HepG2 (cell line): Measurements from ENCODE around the gene PUDP. TPM values are rescaled to one million over a fixed set of nuclear protein-coding genes. Genes with fewer than 3 reads are reported as not detected.

Source experiments
- KLF15 ChIP-seq: sonication (generic); formaldehyde crosslinking; IDR thresholded peaks from 2 replicates; pipeline ENCODE4 v1.8.1; 2023; ENCODE audit warnings: borderline replicate concordance, mild to moderate bottlenecking, inconsistent platforms, missing genetic modification reagents, mixed read lengths
- REL ChIP-seq: sonication (generic); formaldehyde crosslinking; conservative IDR thresholded peaks from 2 replicates; pipeline ENCODE4 v1.8.0; 2022; ENCODE audit warnings: mild to moderate bottlenecking, missing genetic modification reagents, moderate library complexity
- ZKSCAN1 ChIP-seq: fragments of 150-350 bp; IDR thresholded peaks from 2 replicates; pipeline ENCODE4 v1.6.1; 2014; ENCODE audit warnings: low read length
- ZNF546 ChIP-seq: sonication (generic); formaldehyde crosslinking; conservative IDR thresholded peaks from 2 replicates; pipeline ENCODE4 v1.8.1; 2023; ENCODE audit warnings: mild to moderate bottlenecking, missing genetic modification reagents
- ZNF616 ChIP-seq: sonication (generic); formaldehyde crosslinking; IDR thresholded peaks from 2 replicates; pipeline ENCODE4 v1.5.0; 2020; ENCODE audit warnings: low read depth, mild to moderate bottlenecking, missing genetic modification reagents
- polyA plus RNA-seq, 8 experiments: library from polyadenylated mRNA; depleted of rRNA in 3 of 8; stranded (reverse) in 7 of 8; unstranded in 1 of 8; fragments of >200 nt; fragmentation: Illumina TruSeq in 4 of 8; extraction: Trizol in 4 of 8; gene quantifications; 2 replicates each; pipeline versions ENCODE4 v1.2.1 to v1.2.3, GENCODE V29; 2011 to 2016; ENCODE audit warnings: low read depth in 4 of 8, missing spikeins in 1 of 8, mixed read lengths in 1 of 8; ENCODE audit not compliant: insufficient read depth in 1 of 8
- total RNA-seq, 5 experiments: library from RNA; depleted of rRNA; stranded (reverse); fragments of >200 nt; fragmentation: Illumina TruSeq; extraction: Trizol; gene quantifications; 2 replicates each; pipeline ENCODE4 v1.2.3, GENCODE V29; 2016; ENCODE audit warnings: low read depth in 1 of 5
- TF ChIP-seq, protein P1 (sequence below): sonication (generic); formaldehyde crosslinking; IDR thresholded peaks from 2 replicates; pipeline ENCODE4 v1.4.0; 2020; ENCODE audit warnings: mild to moderate bottlenecking, missing genetic modification reagents
- TF ChIP-seq, protein P2 (sequence below): sonication (generic); formaldehyde crosslinking; IDR thresholded peaks from 2 replicates; pipeline ENCODE4 v1.4.0; 2020; ENCODE audit warnings: mild to moderate bottlenecking, missing genetic modification reagents
- TF ChIP-seq, protein P3 (sequence below): IDR thresholded peaks from 2 replicates; pipeline ENCODE4 v1.6.1; 2018; ENCODE audit warnings: missing genetic modification reagents
- TF ChIP-seq, protein P4 (sequence below): sonication (generic); formaldehyde crosslinking; IDR thresholded peaks from 2 replicates; pipeline ENCODE4 v1.5.0; 2020; ENCODE audit warnings: missing genetic modification reagents, mild to moderate bottlenecking, borderline replicate concordance
- TF ChIP-seq, protein P5 (sequence below): sonication (generic); formaldehyde crosslinking; IDR thresholded peaks from 2 replicates; pipeline ENCODE4 v1.4.0; 2020; ENCODE audit warnings: missing genetic modification reagents; ENCODE audit errors: not compliant biosample characterization
- TF ChIP-seq, protein P6 (sequence below): sonication (generic); formaldehyde crosslinking; IDR thresholded peaks from 2 replicates; pipeline ENCODE4 v1.5.1; 2020; ENCODE audit warnings: missing genetic modification reagents, mild to moderate bottlenecking, borderline replicate concordance
- TF ChIP-seq, protein P7 (sequence below): sonication (generic); formaldehyde crosslinking; IDR thresholded peaks from 2 replicates; pipeline ENCODE4 v1.5.1; 2020; ENCODE audit warnings: mild to moderate bottlenecking, missing genetic modification reagents, borderline replicate concordance

Gene PUDP
- total and polyA plus RNA-seq, 2 of the 13 experiments (the other 11 are each of a cell fraction or from before 2014, with no cell fraction given), result 7.5 to 23.5 TPM

DNA sequence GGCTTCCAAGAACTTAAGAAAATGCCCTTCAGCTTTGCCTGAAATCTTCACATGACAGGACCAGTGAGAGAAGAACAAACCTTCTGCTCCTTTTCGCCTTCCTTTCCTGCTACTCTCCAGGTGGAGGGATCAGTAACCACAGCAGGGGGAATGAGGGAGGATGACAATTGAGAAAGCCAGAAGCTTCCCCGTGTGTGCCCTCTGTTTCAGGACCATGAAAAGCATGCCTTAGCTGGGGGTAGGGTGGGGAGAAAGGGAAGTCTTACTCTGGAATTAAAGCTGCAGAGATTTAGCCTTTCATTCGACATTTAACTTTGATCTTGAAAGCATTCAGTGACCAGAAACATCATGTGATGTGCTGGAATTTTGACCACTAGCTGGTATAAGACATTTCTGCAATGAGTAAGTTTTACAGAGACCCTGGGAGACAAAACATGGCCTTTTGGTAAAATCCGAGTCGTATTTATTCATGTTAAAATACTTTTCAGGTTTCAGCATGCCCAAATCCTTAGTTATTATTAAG, 10.6 kb upstream of the PUDP start (continued):
- TF ChIP-seq, protein P1, sequence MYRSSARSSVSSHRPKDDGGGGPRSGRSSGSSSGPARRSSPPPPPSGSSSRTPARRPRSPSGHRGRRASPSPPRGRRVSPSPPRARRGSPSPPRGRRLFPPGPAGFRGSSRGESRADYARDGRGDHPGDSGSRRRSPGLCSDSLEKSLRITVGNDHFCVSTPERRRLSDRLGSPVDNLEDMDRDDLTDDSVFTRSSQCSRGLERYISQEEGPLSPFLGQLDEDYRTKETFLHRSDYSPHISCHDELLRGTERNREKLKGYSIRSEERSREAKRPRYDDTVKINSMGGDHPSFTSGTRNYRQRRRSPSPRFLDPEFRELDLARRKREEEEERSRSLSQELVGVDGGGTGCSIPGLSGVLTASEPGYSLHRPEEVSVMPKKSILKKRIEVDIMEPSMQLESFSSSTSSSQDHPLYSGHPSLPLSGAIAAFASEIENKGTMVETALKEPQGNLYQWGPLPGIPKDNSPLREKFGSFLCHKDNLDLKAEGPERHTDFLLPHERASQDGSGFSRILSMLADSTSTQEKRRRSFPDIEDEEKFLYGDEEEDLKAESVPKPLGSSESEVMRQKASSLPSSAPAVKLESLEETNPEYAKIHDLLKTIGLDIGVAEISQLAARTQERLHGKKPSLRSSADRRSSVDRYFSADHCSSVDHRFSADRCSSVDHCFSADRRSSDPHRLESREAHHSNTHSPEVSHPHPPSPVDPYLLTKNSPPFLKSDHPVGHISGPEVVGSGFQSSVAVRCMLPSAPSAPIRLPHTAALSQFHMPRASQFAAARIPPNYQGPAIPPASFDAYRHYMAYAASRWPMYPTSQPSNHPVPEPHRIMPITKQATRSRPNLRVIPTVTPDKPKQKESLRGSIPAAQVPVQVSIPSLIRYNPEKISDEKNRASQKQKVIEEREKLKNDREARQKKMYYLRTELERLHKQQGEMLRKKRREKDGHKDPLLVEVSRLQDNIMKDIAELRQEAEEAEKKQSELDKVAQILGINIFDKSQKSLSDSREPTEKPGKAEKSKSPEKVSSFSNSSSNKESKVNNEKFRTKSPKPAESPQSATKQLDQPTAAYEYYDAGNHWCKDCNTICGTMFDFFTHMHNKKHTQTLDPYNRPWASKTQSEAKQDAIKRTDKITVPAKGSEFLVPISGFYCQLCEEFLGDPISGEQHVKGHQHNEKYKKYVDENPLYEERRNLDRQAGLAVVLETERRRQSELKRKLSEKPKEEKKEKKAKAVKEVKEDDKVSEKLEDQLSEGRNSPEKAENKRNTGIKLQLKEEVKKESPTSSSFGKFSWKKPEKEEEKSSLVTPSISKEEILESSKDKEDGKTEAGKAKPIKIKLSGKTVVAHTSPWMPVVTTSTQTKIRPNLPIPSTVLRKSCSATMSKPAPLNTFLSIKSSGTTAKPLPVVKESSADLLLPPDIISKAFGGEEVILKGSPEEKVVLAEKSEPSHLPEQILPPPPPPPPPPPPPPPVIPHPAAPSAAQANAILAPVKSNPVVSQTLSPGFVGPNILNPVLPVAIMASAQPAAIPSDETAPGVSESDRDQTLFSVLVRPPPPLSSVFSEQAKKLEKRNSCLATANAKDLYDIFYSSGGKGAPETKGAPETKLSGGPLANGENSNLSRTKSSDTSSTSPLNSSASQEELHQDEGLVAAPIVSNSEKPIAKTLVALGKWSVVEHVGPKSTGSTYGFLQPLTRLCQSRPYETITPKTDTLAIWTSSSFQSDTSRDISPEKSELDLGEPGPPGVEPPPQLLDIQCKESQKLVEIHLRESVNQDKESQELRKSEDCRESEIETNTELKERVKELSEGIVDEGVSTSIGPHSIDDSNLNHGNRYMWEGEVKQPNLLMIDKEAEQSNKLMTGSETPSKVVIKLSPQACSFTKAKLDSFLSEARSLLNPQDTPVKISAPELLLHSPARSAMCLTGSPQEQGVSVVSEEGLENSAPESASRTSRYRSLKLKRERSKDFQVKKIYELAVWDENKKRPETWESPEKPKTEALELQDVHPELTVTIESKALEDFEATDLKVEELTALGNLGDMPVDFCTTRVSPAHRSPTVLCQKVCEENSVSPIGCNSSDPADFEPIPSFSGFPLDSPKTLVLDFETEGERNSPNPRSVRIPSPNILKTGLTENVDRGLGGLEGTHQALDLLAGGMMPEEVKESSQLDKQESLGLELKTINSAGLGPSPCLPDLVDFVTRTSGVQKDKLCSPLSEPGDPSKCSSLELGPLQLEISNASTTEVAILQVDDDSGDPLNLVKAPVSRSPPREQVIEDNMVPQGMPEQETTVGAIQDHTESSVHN (CRISPR knock-in tag), result no peak
- TF ChIP-seq ZNF616 (CRISPR knock-in tag) (no peak), KLF15 (CRISPR knock-in tag) (no peak), ZKSCAN1 (no peak), REL (CRISPR knock-in tag) (no peak), ZNF546 (no peak)
- TF ChIP-seq, protein P2, sequence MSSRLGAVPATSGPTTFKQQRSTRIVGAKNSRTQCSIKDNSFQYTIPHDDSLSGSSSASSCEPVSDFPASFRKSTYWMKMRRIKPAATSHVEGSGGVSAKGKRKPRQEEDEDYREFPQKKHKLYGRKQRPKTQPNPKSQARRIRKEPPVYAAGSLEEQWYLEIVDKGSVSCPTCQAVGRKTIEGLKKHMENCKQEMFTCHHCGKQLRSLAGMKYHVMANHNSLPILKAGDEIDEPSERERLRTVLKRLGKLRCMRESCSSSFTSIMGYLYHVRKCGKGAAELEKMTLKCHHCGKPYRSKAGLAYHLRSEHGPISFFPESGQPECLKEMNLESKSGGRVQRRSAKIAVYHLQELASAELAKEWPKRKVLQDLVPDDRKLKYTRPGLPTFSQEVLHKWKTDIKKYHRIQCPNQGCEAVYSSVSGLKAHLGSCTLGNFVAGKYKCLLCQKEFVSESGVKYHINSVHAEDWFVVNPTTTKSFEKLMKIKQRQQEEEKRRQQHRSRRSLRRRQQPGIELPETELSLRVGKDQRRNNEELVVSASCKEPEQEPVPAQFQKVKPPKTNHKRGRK, result no peak
- TF ChIP-seq, protein P3, sequence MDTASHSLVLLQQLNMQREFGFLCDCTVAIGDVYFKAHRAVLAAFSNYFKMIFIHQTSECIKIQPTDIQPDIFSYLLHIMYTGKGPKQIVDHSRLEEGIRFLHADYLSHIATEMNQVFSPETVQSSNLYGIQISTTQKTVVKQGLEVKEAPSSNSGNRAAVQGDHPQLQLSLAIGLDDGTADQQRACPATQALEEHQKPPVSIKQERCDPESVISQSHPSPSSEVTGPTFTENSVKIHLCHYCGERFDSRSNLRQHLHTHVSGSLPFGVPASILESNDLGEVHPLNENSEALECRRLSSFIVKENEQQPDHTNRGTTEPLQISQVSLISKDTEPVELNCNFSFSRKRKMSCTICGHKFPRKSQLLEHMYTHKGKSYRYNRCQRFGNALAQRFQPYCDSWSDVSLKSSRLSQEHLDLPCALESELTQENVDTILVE (CRISPR knock-in tag), result no peak
- TF ChIP-seq, protein P4, sequence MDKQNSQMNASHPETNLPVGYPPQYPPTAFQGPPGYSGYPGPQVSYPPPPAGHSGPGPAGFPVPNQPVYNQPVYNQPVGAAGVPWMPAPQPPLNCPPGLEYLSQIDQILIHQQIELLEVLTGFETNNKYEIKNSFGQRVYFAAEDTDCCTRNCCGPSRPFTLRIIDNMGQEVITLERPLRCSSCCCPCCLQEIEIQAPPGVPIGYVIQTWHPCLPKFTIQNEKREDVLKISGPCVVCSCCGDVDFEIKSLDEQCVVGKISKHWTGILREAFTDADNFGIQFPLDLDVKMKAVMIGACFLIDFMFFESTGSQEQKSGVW (CRISPR knock-in tag), result no peak
- TF ChIP-seq, protein P5, sequence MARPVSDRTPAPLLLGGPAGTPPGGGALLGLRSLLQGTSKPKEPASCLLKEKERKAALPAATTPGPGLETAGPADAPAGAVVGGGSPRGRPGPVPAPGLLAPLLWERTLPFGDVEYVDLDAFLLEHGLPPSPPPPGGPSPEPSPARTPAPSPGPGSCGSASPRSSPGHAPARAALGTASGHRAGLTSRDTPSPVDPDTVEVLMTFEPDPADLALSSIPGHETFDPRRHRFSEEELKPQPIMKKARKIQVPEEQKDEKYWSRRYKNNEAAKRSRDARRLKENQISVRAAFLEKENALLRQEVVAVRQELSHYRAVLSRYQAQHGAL, result no peak
- TF ChIP-seq, protein P6, sequence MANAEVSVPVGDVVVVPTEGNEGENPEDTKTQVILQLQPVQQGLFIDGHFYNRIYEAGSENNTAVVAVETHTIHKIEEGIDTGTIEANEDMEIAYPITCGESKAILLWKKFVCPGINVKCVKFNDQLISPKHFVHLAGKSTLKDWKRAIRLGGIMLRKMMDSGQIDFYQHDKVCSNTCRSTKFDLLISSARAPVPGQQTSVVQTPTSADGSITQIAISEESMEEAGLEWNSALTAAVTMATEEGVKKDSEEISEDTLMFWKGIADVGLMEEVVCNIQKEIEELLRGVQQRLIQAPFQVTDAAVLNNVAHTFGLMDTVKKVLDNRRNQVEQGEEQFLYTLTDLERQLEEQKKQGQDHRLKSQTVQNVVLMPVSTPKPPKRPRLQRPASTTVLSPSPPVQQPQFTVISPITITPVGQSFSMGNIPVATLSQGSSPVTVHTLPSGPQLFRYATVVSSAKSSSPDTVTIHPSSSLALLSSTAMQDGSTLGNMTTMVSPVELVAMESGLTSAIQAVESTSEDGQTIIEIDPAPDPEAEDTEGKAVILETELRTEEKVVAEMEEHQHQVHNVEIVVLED (CRISPR knock-in tag), result no peak
- TF ChIP-seq, protein P7, sequence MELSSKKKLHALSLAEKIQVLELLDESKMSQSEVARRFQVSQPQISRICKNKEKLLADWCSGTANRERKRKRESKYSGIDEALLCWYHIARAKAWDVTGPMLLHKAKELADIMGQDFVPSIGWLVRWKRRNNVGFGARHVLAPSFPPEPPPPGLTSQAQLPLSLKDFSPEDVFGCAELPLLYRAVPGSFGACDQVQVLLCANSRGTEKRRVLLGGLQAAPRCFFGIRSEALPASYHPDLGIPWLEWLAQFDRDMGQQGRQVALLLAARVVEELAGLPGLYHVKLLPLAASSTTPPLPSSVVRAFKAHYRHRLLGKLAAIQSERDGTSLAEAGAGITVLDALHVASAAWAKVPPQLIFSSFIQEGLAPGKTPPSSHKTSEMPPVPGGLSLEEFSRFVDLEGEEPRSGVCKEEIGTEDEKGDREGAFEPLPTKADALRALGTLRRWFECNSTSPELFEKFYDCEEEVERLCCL, result no peak
